NCI-H2107 treated with DMSO at 0.1 percent for 48 hours (cell line): ENCODE measurements around the gene TBC1D13.
"Not testable (repeated sequence)": the region's sequence is repeated elsewhere in the genome, so short reads cannot be mapped to it uniquely, and the experiment has no call there.

Experiments
- DNase-seq: peaks from one replicate; lab custom pipeline; 2025; ENCODE audit not compliant: unreplicated experiment; lab: John Stamatoyannopoulos, UW

TBC1D13 gene

GRCh38 chr9:128786681-128787601 is at the start of gene TBC1D13:
Gene TBC1D13, plus strand, starts transcription at chr9:128787253. Its CDS starts 101 bp downstream, at chr9:128787354.
- peak; percentile 46 for DNase-seq

GRCh38 chr9:128742401-128742800 is 44.7 kb upstream of the TBC1D13 start:
- no peak for DNase-seq

GRCh38 chr9:128743421-128743820 is 43.6 kb upstream of the TBC1D13 start:
- DNase-seq, result no peak

GRCh38 chr9:128747241-128747640 is 39.8 kb upstream of the TBC1D13 start:
- no peak for DNase-seq

- DNase-seq, result no peak
These were observed 36.0 kb upstream of the TBC1D13 start for GRCh38 chr9:128750926-128751595.

GRCh38 chr9:128753627-128754026 is 33.4 kb upstream of the TBC1D13 start:
- DNase-seq, result no peak

- DNase-seq, result no peak
These were observed 29.5 kb upstream of the TBC1D13 start for GRCh38 chr9:128757602-128758001.

- DNase-seq, result no peak
These were observed 24.2 kb upstream of the TBC1D13 start for GRCh38 chr9:128762671-128763449.

- no peak for DNase-seq
These were observed 22.7 kb upstream of the TBC1D13 start for GRCh38 chr9:128764361-128764760.

GRCh38 chr9:128765499-128765898 is 21.6 kb upstream of the TBC1D13 start:
- no peak for DNase-seq

- DNase-seq, result no peak
These were observed 18.4 kb upstream of the TBC1D13 start for GRCh38 chr9:128768606-128769005.

- DNase-seq, result no peak
These were observed 16.6 kb upstream of the TBC1D13 start for GRCh38 chr9:128770286-128771030.

GRCh38 chr9:128771094-128771721 is 15.8 kb upstream of the TBC1D13 start:
- no peak for DNase-seq

- peak; percentile 48 for DNase-seq
These were observed 15.1 kb upstream of the TBC1D13 start, which contains the start of gene ZER1 for GRCh38 chr9:128771745-128772519. Gene ZER1, minus strand, starts transcription at chr9:128771927. Its CDS starts 16,362 bp downstream, at chr9:128755565.

- no peak for DNase-seq
These were observed 14.0 kb upstream of the TBC1D13 start for GRCh38 chr9:128773049-128773448.

GRCh38 chr9:128774804-128775203 is 12.2 kb upstream of the TBC1D13 start:
- DNase-seq, result no peak

GRCh38 chr9:128780093-128780492 is 7.0 kb upstream of the TBC1D13 start:
- not testable (repeated sequence) for DNase-seq

- DNase-seq, result no peak
These were observed 5.6 kb upstream of the TBC1D13 start for GRCh38 chr9:128781187-128782070.
